Astrocyte of the spinal cord (primary cell): ENCODE data around the gene ARHGAP15.

Source experiments
- DNase-seq: peaks from one replicate; pipeline ENCODE4 v3.0.0; 2011; ENCODE audit warnings: low read depth, low spot score
- H3K4me3 ChIP-seq: 2 replicates; pipeline ENCODE4 v1.5.1; 2011; ENCODE audit warnings: low read depth, mild to moderate bottlenecking, low read length, moderate library complexity
- in situ Hi-C: cut with HindIII; loops from 2 replicates; pipeline ENCODE4 v1.10.0; 2017; ENCODE audit warnings: low sequenced_read_pairs
- TF ChIP-seq, protein P1 (sequence below): IDR thresholded peaks from 2 replicates; pipeline ENCODE4 v1.5.1; 2012; ENCODE audit warnings: low read depth, mild to moderate bottlenecking, low read length, inconsistent platforms

Gene ARHGAP15

DNA sequence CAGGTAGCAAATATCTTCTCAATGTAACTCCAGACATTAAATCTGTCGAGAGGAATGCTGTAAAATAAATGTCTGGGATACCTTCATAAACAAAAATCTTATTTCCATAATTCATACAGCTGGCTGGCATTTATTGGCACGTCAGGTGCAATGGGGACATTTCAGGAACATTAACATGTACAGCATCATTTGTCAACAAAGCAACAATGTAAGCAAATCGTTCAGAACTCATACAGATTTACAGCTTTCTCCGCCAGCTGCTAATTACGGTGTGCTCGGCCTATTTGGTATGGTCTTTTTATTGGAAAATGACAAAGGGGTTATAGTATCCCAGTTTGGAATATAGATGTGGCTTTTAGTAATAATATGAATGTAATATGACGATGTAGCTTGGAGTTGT lies 464.9 kb downstream of the ARHGAP15 start:
- TF ChIP-seq, protein P1, sequence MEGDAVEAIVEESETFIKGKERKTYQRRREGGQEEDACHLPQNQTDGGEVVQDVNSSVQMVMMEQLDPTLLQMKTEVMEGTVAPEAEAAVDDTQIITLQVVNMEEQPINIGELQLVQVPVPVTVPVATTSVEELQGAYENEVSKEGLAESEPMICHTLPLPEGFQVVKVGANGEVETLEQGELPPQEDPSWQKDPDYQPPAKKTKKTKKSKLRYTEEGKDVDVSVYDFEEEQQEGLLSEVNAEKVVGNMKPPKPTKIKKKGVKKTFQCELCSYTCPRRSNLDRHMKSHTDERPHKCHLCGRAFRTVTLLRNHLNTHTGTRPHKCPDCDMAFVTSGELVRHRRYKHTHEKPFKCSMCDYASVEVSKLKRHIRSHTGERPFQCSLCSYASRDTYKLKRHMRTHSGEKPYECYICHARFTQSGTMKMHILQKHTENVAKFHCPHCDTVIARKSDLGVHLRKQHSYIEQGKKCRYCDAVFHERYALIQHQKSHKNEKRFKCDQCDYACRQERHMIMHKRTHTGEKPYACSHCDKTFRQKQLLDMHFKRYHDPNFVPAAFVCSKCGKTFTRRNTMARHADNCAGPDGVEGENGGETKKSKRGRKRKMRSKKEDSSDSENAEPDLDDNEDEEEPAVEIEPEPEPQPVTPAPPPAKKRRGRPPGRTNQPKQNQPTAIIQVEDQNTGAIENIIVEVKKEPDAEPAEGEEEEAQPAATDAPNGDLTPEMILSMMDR = no peak
- H3K4me3 ChIP-seq = no peak overlapping the region
- in situ Hi-C loops = no loop called here
- no peak for DNase-seq

GRCh38 chr2:143594745-143595144 lies 465.5 kb downstream of the ARHGAP15 start:
- H3K4me3 ChIP-seq = no peak overlapping the region
- DNase-seq = no peak
- TF ChIP-seq, protein P1 = no peak
- in situ Hi-C loops = no loop called here

DNA sequence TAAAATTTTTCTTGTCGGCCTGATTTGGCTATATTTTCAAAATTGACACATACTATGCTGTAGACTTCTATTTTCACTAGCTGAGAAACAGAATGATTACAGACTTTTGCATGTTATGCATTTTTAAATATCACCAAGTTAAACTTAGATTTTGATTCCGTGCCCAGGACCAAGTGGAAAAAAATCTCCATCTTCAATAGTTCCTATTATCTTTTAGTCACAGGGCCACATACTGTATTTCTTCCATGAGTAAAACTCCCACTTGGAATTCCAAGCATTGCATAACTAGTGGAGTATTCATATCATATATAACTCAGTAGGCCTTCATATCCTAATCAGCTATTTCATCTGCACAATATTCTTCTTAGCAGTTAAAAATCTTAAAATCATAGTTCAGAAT lies 470.9 kb downstream of the ARHGAP15 start:
- H3K4me3 ChIP-seq = no peak overlapping the region
- TF ChIP-seq, protein P1 = no peak
- DNase-seq = no peak
- in situ Hi-C loops = no loop called here

GRCh38 chr2:143601828-143602227 lies 472.6 kb downstream of the ARHGAP15 start:
- H3K4me3 ChIP-seq = no peak overlapping the region
- in situ Hi-C loops = no loop called here
- TF ChIP-seq, protein P1 = no peak
- no peak for DNase-seq

DNA sequence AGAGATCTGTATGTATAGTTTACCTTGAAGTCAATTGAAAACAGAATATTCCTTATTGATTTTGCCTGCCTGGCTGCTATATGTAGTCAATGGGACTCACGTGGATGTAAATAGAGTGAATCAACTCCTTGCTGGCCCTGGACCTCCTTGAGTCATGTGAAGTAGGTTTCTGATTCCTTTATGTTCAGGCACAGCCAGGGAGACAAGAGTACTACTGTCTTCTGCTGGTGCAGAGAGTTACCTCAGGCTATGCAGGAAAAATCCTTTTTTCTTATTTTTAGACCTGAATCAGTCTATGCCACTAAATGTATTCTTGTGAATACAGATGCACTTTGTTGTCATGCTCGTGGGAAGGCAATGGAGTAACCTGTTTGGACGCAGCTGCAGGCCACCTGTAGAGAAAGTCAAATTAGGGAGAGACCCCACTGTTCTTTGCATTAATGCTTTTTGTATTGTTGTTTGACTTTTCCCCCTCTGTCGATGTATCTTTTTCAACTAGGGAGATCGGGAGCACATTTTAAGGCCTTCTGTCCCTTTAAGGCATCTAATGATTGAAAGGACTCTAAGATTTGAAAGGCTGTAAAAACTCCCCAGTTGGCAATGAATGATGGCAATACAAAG lies 473.9 kb downstream of the ARHGAP15 start:
- no peak overlapping the region for H3K4me3 ChIP-seq
- TF ChIP-seq, protein P1 = no peak
- in situ Hi-C loops = no loop called here
- no peak for DNase-seq

DNA sequence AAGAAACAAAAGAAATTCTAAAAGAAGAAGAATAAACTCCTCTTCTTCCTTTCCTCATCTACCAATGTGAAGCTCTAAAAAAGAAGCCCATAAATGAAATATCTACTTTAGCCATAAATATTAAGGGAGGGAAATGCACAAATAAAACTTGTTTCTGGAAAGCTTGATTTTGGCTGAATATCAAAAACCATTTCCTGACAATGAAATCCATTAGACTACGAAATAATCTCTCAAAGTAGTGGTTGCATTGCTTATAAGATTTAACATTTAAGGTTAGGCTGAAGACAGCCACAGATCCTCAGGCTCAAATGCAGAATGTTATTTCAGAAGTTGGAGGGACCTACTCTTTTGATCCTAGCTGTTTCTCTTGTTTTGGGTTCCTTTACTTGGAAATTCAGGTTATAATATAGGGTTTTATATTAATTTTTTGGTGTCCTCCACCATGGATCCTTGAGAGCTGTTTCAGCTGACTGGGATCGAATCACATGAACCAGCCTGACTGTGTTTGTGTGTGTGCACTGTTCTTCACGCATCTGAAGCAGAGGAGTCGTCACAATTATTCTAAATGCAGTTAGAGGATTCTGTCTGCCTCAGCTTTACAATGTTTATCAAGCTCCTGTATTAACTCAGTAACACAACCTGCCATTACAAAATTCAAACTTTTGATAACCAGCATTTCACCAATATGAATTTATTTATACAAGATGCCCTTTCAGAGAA lies 474.8 kb downstream of the ARHGAP15 start:
- DNase-seq = no peak
- TF ChIP-seq, protein P1 = no peak
- no peak overlapping the region for H3K4me3 ChIP-seq
- in situ Hi-C loops = no loop called here
